ENCODE data around the gene PET117.

GRCh38 chr20:18090477-18090876 is 47.2 kb upstream of the PET117 start:
- TF ChIP-seq CTCF (IDR thresholded peaks at IDR 0.05; ENCODE audit: borderline replicate concordance, extremely low read depth, low read length, poor library complexity, severe bottlenecking) (no peak), EZH2 (IDR thresholded peaks at IDR 0.05; ENCODE audit: borderline replicate concordance, low read depth, low read length, severe bottlenecking) (no peak)
